ENCODE data around the gene VPS33A.

DNA sequence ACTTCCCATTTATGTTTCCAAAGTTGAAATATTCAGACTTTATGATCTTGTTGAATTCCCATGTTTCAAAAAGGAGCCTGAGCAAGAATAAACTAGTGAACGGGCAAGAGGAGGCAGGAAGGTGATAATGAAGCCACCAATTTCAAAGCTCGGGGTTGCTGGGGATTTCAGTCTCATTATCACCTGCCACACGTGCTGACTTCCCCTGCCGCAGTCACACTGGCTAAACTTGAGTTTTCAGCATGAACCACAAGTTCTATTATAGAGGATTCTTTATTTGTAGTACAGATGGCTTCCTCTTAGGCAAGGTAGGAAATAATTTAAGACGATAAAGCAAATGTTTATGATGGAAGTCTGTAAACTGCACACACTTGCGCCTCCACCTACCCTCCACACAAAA, 22.3 kb downstream of the VPS33A start:
- TF ChIP-seq CTCF (IDR thresholded peaks at IDR 0.05) = no peak
- no peak for TF ChIP-seq POLR2A (IDR thresholded peaks at IDR 0.05)
- no peak for TF ChIP-seq EP300 (IDR thresholded peaks at IDR 0.05)
